ENCODE data around the gene SLC25A27.

SLC25A27 gene

GRCh38 chr6:46676604-46677313 lies 24.0 kb downstream of the SLC25A27 start:
- H3K27me3 Mint-ChIP-seq: peaks cover 5% of the 10 kb centered on the region
- no peaks in the 10 kb centered on the region for H3K9me3 Mint-ChIP-seq
- no peak overlapping the region for H3K4me3 Mint-ChIP-seq
- ATAC-seq (no peak), DNase-seq (no peak)
- no peaks in the 10 kb centered on the region for H3K4me1 Mint-ChIP-seq
- no peak overlapping the region for H3K27ac Mint-ChIP-seq
- no peaks in the 10 kb centered on the region for H3K36me3 Mint-ChIP-seq (ENCODE audit: low read depth)

DNA sequence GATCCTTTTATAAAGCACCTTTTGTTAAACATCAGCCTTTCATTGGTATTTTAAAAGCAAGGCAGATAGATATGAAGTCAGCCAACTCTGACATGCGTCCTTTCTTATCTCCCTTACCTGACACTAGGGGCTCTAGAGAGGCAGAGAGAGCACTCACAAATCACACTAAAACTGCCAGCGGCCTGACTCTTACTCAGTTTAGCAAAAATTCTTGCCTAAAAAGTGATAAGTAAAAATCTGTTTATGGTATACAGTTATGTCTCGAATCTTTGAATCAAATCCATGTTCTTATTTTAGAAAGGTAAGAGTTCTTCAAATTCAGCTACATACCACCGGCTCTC lies 24.5 kb downstream of the SLC25A27 start:
- no peaks in the 10 kb centered on the region for H3K4me1 Mint-ChIP-seq
- no peak overlapping the region for H3K27ac Mint-ChIP-seq
- ATAC-seq (no peak), DNase-seq (no peak)
- H3K9me3 Mint-ChIP-seq: no peaks in the 10 kb centered on the region
- peaks cover 11% of the 10 kb centered on the region for H3K27me3 Mint-ChIP-seq
- no peaks in the 10 kb centered on the region for H3K36me3 Mint-ChIP-seq (ENCODE audit: low read depth)
- H3K4me3 Mint-ChIP-seq: no peak overlapping the region

- no peak for ATAC-seq
- Mint-ChIP-seq H3K36me3 (ENCODE audit: low read depth) (no peaks in the 10 kb centered on the region), H3K9me3 (no peaks in the 10 kb centered on the region), H3K4me1 (no peaks in the 10 kb centered on the region), H3K4me3 (no peak overlapping the region), H3K27ac (no peak overlapping the region), H3K27me3 (peaks cover 13% of the 10 kb centered on the region)
- no peak for DNase-seq
Observed at GRCh38 chr6:46684771-46685170, 32.0 kb downstream of the SLC25A27 start.

DNA sequence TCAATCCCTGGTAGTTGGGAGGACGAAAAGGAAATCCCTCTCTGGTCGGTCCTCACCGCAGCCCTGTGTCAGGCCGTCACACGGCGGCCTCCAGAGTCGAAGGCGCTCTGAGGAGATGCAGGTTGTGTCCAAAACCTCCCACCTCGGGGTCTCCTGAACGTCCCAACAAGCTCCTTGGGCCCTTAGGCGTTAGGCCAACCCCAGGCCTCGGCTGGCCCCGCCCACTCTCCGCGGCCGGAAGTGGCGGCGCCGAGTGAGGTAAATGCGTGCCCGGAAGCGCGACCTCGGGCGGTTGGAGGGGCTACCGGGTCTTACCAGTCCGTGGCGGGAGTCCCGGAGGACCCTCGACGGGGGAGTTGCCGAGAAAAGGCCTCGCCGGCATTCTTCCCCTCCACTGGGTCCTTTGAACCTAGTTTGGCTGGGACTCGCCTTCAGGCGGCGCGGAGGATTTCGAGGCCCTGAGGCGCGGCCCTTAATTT lies 34.9 kb downstream of the SLC25A27 start, which contains the start of gene TDRD6:
TDRD6 (plus strand) TSS at position 267 of the 479 bp plus-strand sequence. CDS start 244 bp downstream, outside the sequence.
- Mint-ChIP-seq H3K4me3 (no peak within 1 kb of the TSS), H3K27ac (no peak within 1 kb of the TSS), H3K4me1 (no peaks in the 10 kb centered on the region), H3K27me3 (peaks cover 3% of the 10 kb centered on the region), H3K36me3 (ENCODE audit: low read depth) (no peaks in the 10 kb centered on the region), H3K9me3 (no peaks in the 10 kb centered on the region)
- ATAC-seq (no peak), DNase-seq (no peak)

DNA sequence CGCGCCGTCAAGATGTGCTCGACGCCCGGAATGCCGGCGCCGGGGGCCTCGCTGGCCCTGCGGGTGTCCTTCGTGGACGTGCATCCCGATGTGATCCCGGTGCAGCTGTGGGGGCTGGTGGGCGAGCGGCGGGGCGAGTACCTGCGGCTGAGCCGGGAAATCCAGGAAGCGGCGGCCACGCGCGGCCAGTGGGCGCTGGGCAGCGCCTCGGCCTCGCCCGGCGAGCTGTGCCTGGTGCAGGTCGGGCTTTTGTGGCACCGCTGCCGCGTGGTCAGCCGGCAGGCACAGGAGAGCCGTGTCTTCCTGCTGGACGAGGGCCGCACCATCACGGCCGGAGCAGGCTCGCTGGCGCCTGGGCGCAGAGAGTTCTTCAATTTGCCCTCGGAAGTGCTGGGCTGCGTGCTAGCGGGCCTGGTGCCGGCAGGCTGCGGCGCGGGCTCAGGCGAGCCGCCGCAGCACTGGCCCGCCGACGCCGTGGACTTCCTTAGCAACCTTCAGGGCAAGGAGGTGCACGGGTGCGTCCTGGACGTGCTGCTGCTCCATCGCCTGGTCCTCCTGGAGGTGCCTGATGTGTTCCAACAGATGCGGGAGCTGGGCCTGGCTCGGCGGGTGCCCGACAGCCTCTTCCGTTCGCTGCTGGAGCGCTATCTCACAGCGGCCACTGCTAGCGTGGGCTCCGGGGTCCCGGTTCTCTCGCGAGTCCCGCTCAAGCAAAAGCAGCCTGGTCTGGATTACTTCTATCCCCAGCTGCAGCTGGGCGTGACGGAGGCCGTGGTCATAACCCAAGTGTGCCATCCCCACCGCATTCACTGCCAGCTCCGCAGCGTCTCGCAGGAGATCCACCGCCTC lies 35.6 kb downstream of the SLC25A27 start:
- no peak overlapping the region for H3K4me3 Mint-ChIP-seq
- no peaks in the 10 kb centered on the region for H3K27me3 Mint-ChIP-seq
- no peaks in the 10 kb centered on the region for H3K36me3 Mint-ChIP-seq (ENCODE audit: low read depth)
- H3K4me1 Mint-ChIP-seq: no peaks in the 10 kb centered on the region
- H3K27ac Mint-ChIP-seq: no peak overlapping the region
- no peak for ATAC-seq
- DNase-seq: no peak
- H3K9me3 Mint-ChIP-seq: no peaks in the 10 kb centered on the region

DNA sequence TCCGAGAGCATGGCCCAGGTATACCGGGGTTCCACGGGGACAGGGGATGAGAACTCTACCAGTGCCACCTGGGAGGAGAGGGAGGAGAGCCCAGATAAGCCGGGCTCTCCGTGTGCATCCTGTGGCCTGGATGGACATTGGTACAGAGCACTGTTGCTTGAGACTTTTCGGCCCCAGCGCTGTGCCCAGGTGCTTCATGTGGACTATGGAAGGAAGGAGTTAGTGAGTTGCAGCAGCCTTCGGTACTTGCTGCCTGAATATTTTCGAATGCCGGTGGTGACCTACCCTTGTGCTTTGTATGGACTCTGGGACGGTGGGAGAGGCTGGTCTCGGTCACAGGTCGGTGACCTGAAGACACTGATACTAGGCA lies 36.2 kb downstream of the SLC25A27 start:
- DNase-seq (no peak), ATAC-seq (no peak)
- no peaks in the 10 kb centered on the region for H3K4me1 Mint-ChIP-seq
- no peaks in the 10 kb centered on the region for H3K27me3 Mint-ChIP-seq
- H3K4me3 Mint-ChIP-seq: no peak overlapping the region
- H3K36me3 Mint-ChIP-seq (ENCODE audit: low read depth): no peaks in the 10 kb centered on the region
- no peaks in the 10 kb centered on the region for H3K9me3 Mint-ChIP-seq
- no peak overlapping the region for H3K27ac Mint-ChIP-seq

DNA sequence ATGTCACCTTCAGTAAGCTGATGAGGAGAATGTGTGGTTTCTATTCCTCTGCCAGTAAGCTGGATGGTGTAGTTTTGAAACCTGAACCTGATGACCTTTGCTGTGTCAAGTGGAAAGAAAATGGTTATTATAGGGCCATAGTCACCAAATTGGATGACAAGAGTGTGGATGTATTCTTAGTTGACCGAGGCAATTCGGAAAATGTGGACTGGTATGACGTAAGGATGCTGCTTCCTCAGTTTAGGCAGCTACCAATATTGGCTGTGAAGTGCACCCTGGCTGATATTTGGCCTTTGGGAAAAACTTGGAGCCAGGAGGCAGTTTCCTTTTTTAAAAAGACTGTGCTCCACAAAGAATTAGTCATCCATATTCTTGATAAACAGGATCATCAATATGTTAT lies 36.9 kb downstream of the SLC25A27 start:
- no peaks in the 10 kb centered on the region for H3K27me3 Mint-ChIP-seq
- no peak overlapping the region for H3K27ac Mint-ChIP-seq
- no peak overlapping the region for H3K4me3 Mint-ChIP-seq
- no peak for DNase-seq
- H3K36me3 Mint-ChIP-seq (ENCODE audit: low read depth): no peaks in the 10 kb centered on the region
- no peak for ATAC-seq
- no peaks in the 10 kb centered on the region for H3K4me1 Mint-ChIP-seq
- H3K9me3 Mint-ChIP-seq: no peaks in the 10 kb centered on the region

- Mint-ChIP-seq H3K9me3 (no peaks in the 10 kb centered on the region), H3K36me3 (ENCODE audit: low read depth) (no peaks in the 10 kb centered on the region), H3K4me1 (no peaks in the 10 kb centered on the region), H3K27ac (no peak overlapping the region), H3K4me3 (no peak overlapping the region), H3K27me3 (no peaks in the 10 kb centered on the region)
- ATAC-seq (no peak), DNase-seq (no peak)
Observed at GRCh38 chr6:46690141-46690755, 37.5 kb downstream of the SLC25A27 start.

- no peaks in the 10 kb centered on the region for H3K9me3 Mint-ChIP-seq
- ATAC-seq (no peak), DNase-seq (no peak)
- H3K27me3 Mint-ChIP-seq: peaks cover 2% of the 10 kb centered on the region
- no peak overlapping the region for H3K4me3 Mint-ChIP-seq
- no peaks in the 10 kb centered on the region for H3K4me1 Mint-ChIP-seq
- H3K27ac Mint-ChIP-seq: no peak overlapping the region
- no peaks in the 10 kb centered on the region for H3K36me3 Mint-ChIP-seq (ENCODE audit: low read depth)
Observed at GRCh38 chr6:46690911-46691451, 38.2 kb downstream of the SLC25A27 start.

DNA sequence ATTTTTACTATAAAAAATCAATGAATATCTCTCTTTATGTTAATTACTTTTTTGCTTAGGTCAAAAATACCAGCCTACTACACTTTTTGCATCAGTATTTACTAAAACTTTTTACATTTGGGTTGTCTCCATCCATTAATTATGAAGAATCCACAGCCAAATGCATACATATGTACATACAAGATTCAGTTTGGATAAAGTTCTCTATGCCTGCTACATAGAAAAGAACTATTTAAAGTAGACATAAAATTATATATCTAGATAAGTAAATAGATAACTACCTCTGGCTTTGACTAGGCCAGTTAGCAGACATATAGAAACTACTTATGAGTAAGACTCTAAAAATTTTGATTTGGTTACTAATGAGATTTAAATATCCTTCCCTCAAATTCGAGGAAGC lies 47.2 kb downstream of the SLC25A27 start:
- Mint-ChIP-seq H3K27ac (no peak overlapping the region), H3K27me3 (peaks cover 22% of the 10 kb centered on the region), H3K4me1 (no peaks in the 10 kb centered on the region), H3K9me3 (no peaks in the 10 kb centered on the region), H3K36me3 (ENCODE audit: low read depth) (no peaks in the 10 kb centered on the region), H3K4me3 (no peak overlapping the region)
- DNase-seq (no peak), ATAC-seq (no peak)

GRCh38 chr6:46704562-46704961 lies 51.8 kb downstream of the SLC25A27 start:
- Mint-ChIP-seq H3K4me1 (no peaks in the 10 kb centered on the region), H3K27ac (no peak overlapping the region), H3K36me3 (ENCODE audit: low read depth) (no peaks in the 10 kb centered on the region), H3K9me3 (no peaks in the 10 kb centered on the region), H3K27me3 (peaks cover 25% of the 10 kb centered on the region), H3K4me3 (no peak overlapping the region)
- ATAC-seq (no peak), DNase-seq (no peak)

- ATAC-seq (no peak), DNase-seq (no peak)
- Mint-ChIP-seq H3K9me3 (no peaks in the 10 kb centered on the region), H3K36me3 (ENCODE audit: low read depth) (no peaks in the 10 kb centered on the region), H3K27me3 (peaks cover 26% of the 10 kb centered on the region), H3K4me3 (no peak overlapping the region), H3K4me1 (no peaks in the 10 kb centered on the region), H3K27ac (no peak overlapping the region)
Observed at GRCh38 chr6:46706464-46706863, 53.7 kb downstream of the SLC25A27 start.

- Mint-ChIP-seq H3K4me3 (no peak overlapping the region), H3K9me3 (no peaks in the 10 kb centered on the region), H3K27me3 (peaks cover 12% of the 10 kb centered on the region), H3K36me3 (ENCODE audit: low read depth) (no peaks in the 10 kb centered on the region), H3K4me1 (no peaks in the 10 kb centered on the region), H3K27ac (no peak overlapping the region)
- DNase-seq: no peak
- ATAC-seq: no peak
Observed at GRCh38 chr6:46711491-46711890, 58.7 kb downstream of the SLC25A27 start.

DNA sequence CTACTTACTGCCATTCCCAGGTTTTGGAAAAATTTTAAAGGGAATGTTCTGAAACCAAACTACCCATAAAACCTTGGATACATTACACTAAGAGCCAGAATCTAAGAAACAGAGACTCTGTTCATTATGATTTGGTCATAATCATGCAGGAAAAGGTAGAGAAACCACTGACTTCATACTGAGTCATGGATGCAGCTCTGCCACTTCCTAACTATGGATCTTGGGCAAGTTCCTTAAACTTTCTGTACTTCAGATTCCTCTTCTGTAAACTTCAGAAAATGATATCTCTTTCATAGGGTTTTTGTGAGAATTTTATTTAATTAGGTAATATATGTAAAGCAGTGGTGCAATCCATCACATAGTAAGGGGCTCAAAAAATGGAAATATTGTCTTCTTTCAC lies 62.4 kb downstream of the SLC25A27 start:
- DNase-seq: no peak
- Mint-ChIP-seq H3K36me3 (ENCODE audit: low read depth) (peaks cover 1% of the 10 kb centered on the region), H3K27me3 (peaks cover 24% of the 10 kb centered on the region), H3K4me3 (no peak overlapping the region), H3K9me3 (no peaks in the 10 kb centered on the region), H3K4me1 (no peaks in the 10 kb centered on the region), H3K27ac (no peak overlapping the region)
- ATAC-seq: no peak

DNA sequence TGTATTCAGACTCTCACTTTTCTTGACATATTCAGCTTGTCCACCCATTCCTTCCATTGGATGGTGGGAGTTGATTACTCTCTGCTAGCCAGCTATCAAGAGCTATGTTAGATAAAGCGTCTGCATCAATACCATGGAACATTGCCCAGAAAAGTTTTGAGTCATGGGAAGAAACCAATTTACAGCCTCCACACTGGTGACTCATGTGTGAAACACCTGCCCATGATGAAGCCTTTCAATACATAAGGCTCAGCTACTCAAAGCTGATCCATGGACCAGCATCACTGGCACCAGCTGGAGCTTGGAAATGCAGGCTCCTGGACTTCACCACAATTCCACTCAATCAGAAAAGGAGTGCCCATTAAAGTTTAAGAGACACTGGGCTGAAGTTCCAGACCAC lies 66.3 kb downstream of the SLC25A27 start:
- DNase-seq (no peak), ATAC-seq (no peak)
- no peaks in the 10 kb centered on the region for H3K4me1 Mint-ChIP-seq
- no peak overlapping the region for H3K27ac Mint-ChIP-seq
- no peak overlapping the region for H3K4me3 Mint-ChIP-seq
- no peaks in the 10 kb centered on the region for H3K9me3 Mint-ChIP-seq
- peaks cover 25% of the 10 kb centered on the region for H3K27me3 Mint-ChIP-seq
- peaks cover 1% of the 10 kb centered on the region for H3K36me3 Mint-ChIP-seq (ENCODE audit: low read depth)

All from activated naive CD8-positive, alpha-beta T cell treated with anti-CD3 and anti-CD28 coated beads, Interleukin-2, amount 50 U/mL, for 24 hours (primary cell).